Prostate gland (tissue), 2 donors: ENCODE data around the gene ACOX1.

Experiments
- POLR2A ChIP-seq: fragments of 450-650 bp; IDR thresholded peaks from one replicate; pipeline ENCODE4 v1.6.1; 2016; ENCODE audit warnings: antibody characterized with exemption, mild to moderate bottlenecking
- POLR2AphosphoS5 ChIP-seq: sonication (generic); formaldehyde crosslinking; IDR thresholded peaks from one replicate; pipeline ENCODE4 v1.6.1; 2017; ENCODE audit warnings: antibody characterized with exemption
- TF ChIP-seq, protein P1 (sequence below), 4 experiments: fragments of 200-600 bp in 2 of 4; fragments of 450-650 bp in 2 of 4; sonication (generic) in 2 of 4; IDR thresholded peaks; 1 replicate in 3 of 4; 2 replicates in 1 of 4; pipeline ENCODE4 v1.5.1; 2016 to 2019; ENCODE audit warnings: antibody characterized with exemption in 4 of 4, mild to moderate bottlenecking in 2 of 4, moderate library complexity in 2 of 4

DNA sequence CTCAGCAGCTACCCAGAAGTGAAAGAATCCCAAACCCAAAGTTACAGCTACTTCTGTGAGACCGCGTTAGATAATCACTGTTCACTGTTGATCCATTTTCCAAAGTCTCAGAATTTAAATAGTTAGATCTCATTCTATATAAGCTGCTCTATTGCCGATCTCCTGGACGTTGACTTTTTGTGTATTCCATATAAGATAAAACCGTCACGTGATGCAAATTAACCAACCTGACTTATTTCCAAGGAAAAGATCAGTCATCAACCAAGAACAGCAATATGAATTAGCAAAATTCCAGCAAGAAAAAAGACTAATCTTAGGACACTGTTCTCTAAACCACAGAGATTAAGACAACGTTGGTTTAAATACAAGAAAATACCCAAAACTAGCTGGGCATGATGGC, 8.3 kb downstream of the ACOX1 start:
- TF ChIP-seq, protein P1, sequence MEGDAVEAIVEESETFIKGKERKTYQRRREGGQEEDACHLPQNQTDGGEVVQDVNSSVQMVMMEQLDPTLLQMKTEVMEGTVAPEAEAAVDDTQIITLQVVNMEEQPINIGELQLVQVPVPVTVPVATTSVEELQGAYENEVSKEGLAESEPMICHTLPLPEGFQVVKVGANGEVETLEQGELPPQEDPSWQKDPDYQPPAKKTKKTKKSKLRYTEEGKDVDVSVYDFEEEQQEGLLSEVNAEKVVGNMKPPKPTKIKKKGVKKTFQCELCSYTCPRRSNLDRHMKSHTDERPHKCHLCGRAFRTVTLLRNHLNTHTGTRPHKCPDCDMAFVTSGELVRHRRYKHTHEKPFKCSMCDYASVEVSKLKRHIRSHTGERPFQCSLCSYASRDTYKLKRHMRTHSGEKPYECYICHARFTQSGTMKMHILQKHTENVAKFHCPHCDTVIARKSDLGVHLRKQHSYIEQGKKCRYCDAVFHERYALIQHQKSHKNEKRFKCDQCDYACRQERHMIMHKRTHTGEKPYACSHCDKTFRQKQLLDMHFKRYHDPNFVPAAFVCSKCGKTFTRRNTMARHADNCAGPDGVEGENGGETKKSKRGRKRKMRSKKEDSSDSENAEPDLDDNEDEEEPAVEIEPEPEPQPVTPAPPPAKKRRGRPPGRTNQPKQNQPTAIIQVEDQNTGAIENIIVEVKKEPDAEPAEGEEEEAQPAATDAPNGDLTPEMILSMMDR (IDR thresholded peaks at IDR 0.05): no peak
- no peak for TF ChIP-seq POLR2A
- TF ChIP-seq POLR2AphosphoS5: no peak
